Fibroblast of peridontal ligament (primary cell): Measurements from ENCODE around the gene HJV.

Experiments used
- DNase-seq: peaks from one replicate; pipeline ENCODE4 v3.0.0-alpha.2; 2010; ENCODE audit errors: extremely low read depth

Gene HJV

DNA sequence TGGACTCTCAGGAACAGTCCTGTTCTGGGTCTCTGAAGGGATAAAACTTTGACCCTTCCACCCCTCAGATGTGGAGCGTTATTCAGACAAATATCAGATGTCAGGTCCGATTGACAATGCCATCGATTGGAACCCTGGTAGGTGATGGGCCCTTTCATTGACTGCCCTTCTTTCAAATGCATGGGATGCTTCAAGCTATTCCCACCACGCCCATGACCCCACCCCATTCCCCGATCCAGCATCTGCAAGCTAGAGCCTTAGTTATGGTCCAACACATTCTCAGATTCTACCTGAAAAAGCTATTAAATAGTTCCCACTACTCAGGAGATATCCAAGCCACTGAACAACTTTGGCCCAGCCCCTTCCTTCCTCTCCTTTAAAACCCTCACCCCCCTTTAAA lies 44.5 kb downstream of the HJV start:
- no peak for DNase-seq

DNA sequence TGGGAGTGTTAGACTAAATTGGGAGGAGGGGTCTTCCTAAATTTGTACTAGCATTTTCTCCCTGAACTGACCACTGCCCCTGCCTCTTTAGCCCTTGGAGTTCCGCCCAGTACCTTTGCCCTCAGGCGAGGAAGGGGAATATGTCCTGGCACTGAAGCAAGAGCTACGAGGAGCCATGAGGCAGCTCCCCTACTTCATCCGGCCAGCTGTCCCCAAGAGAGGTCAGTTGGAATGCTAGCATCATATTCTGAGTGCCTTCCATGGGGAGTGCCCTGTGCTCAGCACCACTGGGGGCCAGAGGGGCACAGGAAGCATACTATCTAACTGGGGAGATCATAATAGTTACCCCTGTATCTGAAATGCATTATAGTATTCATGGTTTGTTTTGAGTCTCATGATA lies 46.3 kb downstream of the HJV start:
- DNase-seq, result no peak

DNA sequence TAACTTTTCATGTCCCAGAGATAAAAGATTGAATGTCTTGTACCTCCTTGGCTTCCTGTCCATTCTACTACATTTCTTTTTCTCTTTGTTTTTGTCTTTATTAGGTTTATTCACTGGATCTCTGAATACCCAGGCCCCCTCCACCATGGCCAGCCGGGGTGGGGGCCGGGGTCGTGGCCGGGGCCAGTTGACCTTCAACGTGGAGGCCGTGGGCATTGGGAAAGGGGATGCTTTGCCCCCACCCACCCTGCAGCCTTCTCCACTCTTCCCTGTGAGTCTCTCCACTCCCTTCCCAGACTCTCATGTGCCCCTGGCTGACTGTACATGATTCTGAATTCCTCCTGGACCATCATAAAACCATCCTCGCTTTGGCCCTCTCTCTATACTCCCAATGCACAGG lies 46.8 kb downstream of the HJV start:
- no peak for DNase-seq

DNA sequence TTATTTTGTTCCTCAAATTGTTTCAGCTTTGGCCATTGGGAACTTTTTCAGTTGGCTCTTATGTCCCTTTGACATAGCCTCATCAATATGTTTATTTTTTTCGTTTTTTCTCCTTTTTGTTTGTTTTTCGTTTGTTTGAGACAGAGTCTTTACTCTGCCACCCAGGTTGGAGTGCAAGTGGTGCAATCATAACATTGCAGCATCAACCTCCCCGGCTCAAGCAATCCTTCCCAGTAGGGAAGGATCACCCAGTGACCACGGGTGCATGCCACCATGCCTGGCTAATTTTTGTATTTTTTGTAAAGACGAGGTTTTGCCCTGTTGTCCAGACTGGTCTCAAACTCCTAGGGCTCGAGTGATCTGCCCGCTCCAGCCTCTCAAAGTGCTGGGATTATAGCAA lies 49.0 kb downstream of the HJV start:
- no peak for DNase-seq
